GM12874 (cell line): ENCODE measurements around the gene BEND7.

Source experiments
- TF ChIP-seq, protein P1 (sequence below): IDR thresholded peaks from 2 replicates; pipeline ENCODE4 v1.5.1; 2011; ENCODE audit warnings: low read depth, mild to moderate bottlenecking, control low read depth, low read length, moderate library complexity; ENCODE audit not compliant: insufficient read depth

Gene BEND7, protein sequence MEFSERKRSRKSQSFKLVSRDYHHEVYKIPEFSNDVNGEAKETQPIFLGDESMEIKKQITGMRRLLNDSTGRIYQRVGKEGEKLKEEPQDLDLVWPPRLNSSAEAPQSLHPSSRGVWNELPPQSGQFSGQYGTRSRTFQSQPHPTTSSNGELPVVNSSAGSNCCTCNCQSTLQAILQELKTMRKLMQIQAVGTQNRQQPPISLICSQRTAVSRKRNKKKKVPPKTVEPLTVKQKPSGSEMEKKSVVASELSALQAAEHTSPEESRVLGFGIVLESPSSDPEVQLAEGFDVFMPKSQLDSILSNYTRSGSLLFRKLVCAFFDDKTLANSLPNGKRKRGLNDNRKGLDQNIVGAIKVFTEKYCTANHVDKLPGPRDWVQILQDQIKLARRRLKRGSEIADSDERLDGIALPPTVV

DNA sequence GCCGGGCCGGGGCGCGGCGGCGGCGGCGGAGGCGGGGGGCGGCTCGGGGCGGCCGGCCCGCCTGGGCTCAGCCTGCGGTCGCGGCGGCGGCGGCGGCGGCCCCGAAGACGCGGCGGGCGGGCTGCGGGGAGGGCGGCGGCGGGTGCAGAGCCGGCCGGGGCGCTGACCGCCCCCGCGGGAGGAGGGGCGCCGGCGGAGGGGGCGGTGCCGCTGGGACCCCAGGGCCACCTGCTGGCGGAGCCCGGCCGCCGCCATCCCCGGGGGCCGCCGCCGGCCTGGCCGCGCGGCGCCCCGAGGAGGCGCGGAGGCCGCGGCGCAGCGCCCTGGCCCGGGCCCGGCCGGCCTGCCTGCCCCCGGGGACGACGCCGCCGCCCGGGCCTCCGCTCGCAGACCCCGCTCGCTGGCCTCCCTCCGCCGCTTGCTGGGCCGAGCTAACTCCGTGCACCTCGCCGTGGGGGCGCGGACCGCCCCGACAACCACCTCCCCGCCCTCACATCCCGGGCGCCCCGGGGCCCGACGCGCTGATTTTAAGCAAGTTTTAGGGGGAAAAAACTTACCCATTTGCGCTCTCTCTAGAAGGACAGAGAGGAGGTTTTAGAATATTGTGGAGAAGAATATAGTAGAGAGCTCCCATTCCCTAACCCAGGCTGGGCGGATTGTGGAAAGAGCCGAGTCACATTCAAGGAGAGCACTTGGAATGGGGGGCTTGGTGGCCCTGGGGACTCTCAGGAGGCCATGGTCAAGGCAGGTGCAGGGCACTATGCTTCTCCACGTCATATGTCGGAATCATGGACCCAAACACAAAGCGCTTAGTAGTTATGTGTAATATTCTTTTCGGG, at the start of gene BEND7:
TSS of gene BEND7 (minus strand) at position 140 of the 839 bp plus-strand sequence. CDS start 481 bp downstream, outside the sequence.
- TF ChIP-seq, protein P1, sequence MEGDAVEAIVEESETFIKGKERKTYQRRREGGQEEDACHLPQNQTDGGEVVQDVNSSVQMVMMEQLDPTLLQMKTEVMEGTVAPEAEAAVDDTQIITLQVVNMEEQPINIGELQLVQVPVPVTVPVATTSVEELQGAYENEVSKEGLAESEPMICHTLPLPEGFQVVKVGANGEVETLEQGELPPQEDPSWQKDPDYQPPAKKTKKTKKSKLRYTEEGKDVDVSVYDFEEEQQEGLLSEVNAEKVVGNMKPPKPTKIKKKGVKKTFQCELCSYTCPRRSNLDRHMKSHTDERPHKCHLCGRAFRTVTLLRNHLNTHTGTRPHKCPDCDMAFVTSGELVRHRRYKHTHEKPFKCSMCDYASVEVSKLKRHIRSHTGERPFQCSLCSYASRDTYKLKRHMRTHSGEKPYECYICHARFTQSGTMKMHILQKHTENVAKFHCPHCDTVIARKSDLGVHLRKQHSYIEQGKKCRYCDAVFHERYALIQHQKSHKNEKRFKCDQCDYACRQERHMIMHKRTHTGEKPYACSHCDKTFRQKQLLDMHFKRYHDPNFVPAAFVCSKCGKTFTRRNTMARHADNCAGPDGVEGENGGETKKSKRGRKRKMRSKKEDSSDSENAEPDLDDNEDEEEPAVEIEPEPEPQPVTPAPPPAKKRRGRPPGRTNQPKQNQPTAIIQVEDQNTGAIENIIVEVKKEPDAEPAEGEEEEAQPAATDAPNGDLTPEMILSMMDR = no peak

DNA sequence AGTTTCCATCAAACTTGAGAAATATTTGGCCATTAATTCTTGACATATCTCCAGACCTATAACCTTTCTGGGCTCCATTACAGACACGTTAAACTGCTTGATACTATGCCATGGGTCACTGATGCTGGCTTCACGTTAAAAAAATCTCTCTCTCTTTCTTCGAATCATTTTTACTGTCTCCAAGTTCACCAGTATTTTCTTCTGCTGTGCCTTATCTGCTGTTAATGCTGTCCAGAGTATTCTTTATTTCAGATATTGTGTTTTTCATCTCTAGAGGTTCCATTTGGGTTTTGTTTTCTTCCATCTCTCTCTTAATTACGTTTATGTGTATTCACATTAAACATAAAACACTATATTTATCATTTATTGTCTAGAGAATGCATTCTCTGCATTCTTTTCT, 45.1 kb upstream of the BEND7 start:
- TF ChIP-seq, protein P1 = no peak

DNA sequence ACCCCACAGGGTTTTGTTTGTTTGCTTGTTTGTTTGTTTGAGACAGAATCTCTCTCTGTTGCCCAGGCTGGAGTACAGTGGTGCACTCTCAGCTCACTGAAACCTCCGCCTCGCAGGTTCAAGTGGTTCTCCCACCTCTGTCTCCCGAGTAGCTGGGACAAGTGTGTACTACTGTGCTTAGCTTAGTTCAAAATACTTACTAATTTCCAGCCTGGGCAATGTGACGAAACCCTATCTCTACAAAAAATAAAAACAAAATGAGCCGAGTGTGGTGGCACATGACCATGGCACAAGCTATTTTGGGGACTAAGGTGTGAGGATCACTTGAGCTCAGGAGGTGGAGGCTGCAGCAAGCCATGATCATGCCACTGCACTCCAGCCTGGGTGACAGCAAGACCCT, 42.7 kb upstream of the BEND7 start:
- TF ChIP-seq, protein P1 = no peak

DNA sequence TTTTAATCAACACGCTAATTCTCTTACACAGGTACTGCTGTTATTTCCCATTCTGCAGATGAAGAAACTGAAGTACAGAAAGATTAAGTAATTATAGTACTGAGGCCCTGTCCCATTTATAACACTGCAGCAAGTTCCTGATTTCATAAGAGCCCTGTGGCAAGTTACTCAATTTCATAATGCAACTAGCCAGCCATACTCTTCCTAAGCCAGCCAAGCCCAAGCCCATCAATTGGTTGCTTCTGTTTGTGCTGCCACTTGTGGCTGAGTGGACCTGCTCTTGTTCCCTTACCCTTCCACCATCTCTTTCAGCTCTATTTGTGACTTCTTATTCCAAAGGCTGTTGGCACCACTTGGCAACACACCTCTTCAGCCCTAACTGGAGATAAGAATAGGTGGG, 38.2 kb upstream of the BEND7 start:
- TF ChIP-seq, protein P1 = no peak

DNA sequence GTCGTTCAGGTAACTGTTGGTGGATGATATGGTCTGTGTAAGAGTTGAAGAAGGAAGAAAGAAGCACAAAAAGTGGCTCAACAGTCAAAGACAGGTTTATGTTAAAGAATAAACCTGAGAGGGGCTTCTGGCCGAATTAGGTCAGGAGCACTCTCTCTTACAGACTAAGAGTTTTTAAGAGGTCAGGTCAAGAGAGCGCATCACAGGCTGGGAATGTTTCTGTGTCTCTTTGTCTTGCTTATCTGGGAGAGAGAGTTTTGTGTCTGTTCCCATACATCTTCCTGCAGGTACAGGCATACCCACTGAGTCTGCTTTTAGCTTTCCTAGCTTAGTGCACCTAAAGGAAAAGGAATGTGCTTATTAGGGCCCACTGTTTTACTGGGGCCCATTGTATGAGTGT, 35.8 kb upstream of the BEND7 start:
- TF ChIP-seq, protein P1 = no peak

DNA sequence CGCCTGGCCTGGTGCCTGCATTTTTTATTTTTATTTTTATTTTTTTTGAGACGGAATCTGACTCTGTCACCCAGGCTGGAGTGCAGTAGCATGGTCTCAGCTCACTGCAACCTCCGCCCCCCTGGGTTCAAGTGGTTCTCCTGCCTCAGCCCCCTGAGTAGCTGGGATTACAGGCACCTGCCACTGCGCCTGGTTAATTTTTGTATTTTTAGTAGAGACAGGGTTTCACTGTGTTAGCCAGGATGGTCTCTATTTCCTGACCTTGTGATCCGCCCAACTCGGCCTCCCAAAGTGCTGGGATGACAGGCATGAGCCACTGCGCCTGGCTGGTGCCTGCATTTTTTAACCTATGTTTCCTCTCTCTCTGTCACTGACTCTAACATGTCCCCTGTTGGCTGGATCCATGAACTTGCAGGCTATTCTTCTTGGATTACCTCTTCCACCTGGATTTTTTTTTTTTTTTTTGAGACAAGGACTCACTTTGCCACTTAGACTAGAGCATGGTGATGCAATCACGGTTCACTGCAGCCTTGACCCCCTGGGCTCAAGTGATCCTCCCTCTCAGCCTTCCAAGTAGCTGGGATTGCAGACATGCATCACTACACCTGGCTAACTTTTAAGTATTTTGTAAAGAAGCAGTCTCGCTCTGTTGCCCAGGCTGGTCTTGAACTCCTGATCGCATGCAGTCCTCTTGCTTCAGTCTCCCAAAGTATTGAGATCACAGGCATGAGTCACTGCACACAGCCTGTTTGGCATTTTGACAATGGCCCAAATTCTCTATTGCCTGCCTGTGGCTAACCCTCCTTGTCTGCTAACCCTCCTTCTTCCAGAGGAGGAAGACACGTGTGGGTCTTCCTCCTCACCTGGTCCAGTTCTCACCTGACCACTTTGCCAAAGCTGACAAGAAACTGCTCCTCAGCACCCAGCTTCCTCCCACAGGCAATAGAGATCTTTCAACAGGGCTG, 34.9 kb upstream of the BEND7 start:
- TF ChIP-seq, protein P1 = no peak
